HG02571 (cell line): ENCODE data around the gene OR8B2.
"Not testable (repeated sequence)": the region's sequence is repeated elsewhere in the genome, so short reads cannot be mapped to it uniquely, and the experiment has no call there.

Source experiments
- ATAC-seq: cut with Tn5 transposase; IDR thresholded peaks from one replicate; pipeline ENCODE4 v1.9.1; 2021; ENCODE audit warnings: mild to moderate bottlenecking, moderate library complexity; ENCODE audit not compliant: unreplicated experiment

Gene OR8B2

GRCh38 chr11:124384399-124384798 lies at the start of gene OR8B2:
Gene OR8B2, minus strand, starts transcription at chr11:124384499. Its CDS starts 1,156 bp downstream, at chr11:124383343.
- no peak for ATAC-seq

GRCh38 chr11:124429599-124429998 lies 45.3 kb upstream of the OR8B2 start:
- ATAC-seq = no peak

GRCh38 chr11:124424384-124424921 lies 40.2 kb upstream of the OR8B2 start, which contains the start of gene OR8B4:
Gene OR8B4, minus strand, starts transcription at chr11:124424871. Its CDS starts 0 bp downstream, at chr11:124424871.
- no peak for ATAC-seq

- ATAC-seq = no peak
Measured at GRCh38 chr11:124421043-124421442, 36.7 kb upstream of the OR8B2 start.

- ATAC-seq = no peak
Measured at GRCh38 chr11:124415356-124415923, 31.1 kb upstream of the OR8B2 start.

- ATAC-seq = no peak
Measured at GRCh38 chr11:124409906-124410305, 25.6 kb upstream of the OR8B2 start.

- ATAC-seq = no peak
Measured at GRCh38 chr11:124405581-124405980, 21.3 kb upstream of the OR8B2 start.

- not testable (repeated sequence) for ATAC-seq
Measured at GRCh38 chr11:124403186-124403585, 18.9 kb upstream of the OR8B2 start.

GRCh38 chr11:124402326-124402922 lies 18.1 kb upstream of the OR8B2 start:
- no peak for ATAC-seq

GRCh38 chr11:124398924-124399323 lies 14.6 kb upstream of the OR8B2 start, which contains the start of gene OR8B3:
Gene OR8B3, minus strand, starts transcription at chr11:124399024. Its CDS starts 1,673 bp downstream, at chr11:124397351.
- ATAC-seq = no peak

GRCh38 chr11:124396847-124397246 lies 12.5 kb upstream of the OR8B2 start:
- not testable (repeated sequence) for ATAC-seq

GRCh38 chr11:124394408-124394807 lies 10.1 kb upstream of the OR8B2 start:
- no peak for ATAC-seq

GRCh38 chr11:124382857-124383256 lies 1.4 kb downstream of the OR8B2 start:
- ATAC-seq = not testable (repeated sequence)

- ATAC-seq = no peak
Measured at GRCh38 chr11:124380585-124380984, 3.7 kb downstream of the OR8B2 start.

GRCh38 chr11:124376280-124376679 lies 8.0 kb downstream of the OR8B2 start:
- ATAC-seq = no peak

- no peak for ATAC-seq
Measured at GRCh38 chr11:124359566-124359965, 24.7 kb downstream of the OR8B2 start.

GRCh38 chr11:124346311-124346955 lies 37.9 kb downstream of the OR8B2 start:
- ATAC-seq = no peak

GRCh38 chr11:124344346-124344745 lies 40.0 kb downstream of the OR8B2 start:
- ATAC-seq = no peak

- no peak for ATAC-seq
Measured at GRCh38 chr11:124340142-124340447, 44.2 kb downstream of the OR8B2 start.

- no peak for ATAC-seq
Measured at GRCh38 chr11:124339396-124340141, 44.7 kb downstream of the OR8B2 start.
